Hepatocyte (in vitro differentiated cells): Measurements from ENCODE around the gene USP48.

Experiments
- CTCF ChIP-seq: fragments of 200-600 bp; sonication (generic); IDR thresholded peaks from 2 replicates; pipeline ENCODE4 v1.5.1; 2016; ENCODE audit warnings: antibody characterized with exemption, mild to moderate bottlenecking; ENCODE audit not compliant: poor library complexity
- EZH2 ChIP-seq: fragments of 200-600 bp; sonication (generic); IDR thresholded peaks from 2 replicates; pipeline ENCODE4 v1.6.1; 2016; ENCODE audit warnings: antibody characterized with exemption, mild to moderate bottlenecking, borderline replicate concordance

DNA sequence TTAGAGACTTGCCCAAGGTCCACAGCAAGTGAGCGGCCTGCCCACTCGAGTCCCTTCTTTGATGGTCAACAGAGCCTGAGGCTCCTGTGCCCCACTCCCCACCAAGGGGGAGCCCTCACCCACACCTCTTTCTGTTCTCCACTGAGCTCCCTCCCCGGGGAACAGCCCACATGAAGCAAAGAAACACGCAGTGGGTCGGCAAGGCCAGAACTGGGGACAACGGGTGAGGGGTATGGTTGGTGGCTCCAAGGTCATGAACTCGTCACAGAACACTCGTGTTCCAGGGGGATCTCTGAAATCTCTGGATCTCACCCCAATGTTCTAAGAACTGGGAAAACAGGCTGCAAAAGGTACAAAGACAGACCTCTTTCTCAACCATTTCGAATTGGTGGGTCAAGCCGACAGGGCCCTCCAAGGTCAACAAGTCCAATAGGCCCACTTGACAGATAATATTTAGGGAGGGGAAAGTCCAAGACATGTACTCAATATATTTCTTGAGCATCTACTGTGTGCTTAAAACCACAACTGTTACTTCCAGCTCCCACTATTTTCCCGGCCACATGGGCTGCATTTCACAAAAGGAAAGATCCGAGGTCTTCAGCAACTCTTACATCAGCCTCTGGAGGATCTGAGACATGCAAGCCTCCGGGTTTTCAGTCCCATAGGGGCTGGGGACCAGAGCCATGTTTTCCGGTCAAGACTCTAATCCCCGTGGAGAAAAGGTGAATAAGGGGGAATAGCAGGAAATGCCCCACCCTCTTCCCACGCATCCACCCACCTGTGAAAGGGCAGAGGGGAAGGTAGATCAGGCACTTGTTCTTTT lies 112.7 kb downstream of the USP48 start:
- TF ChIP-seq CTCF = no peak
- TF ChIP-seq EZH2 = no peak
